MM.1S (cell line): ENCODE data around the gene ARHGAP31.
"Not testable (repeated sequence)": the region's sequence is repeated elsewhere in the genome, so short reads cannot be mapped to it uniquely, and the experiment has no call there.

Source experiments
- DNase-seq: peaks from one replicate; pipeline ENCODE4 v3.0.0-alpha.2; 2015
- H2AFZ ChIP-seq: fragments of 300-600 bp; sonication (generic); 2 replicates; pipeline ENCODE4 v1.6.0; 2016; ENCODE audit warnings: antibody characterized with exemption, low read length
- H3F3A ChIP-seq: fragments of 300-600 bp; sonication (generic); 2 replicates; pipeline ENCODE4 v1.6.1; 2016; ENCODE audit warnings: mild to moderate bottlenecking, antibody characterized with exemption, low read length, moderate library complexity, mixed read lengths; ENCODE audit not compliant: insufficient read depth
- H3K27ac ChIP-seq: fragments of 300-600 bp; sonication (generic); 2 replicates; pipeline ENCODE4 v1.5.1; 2016; ENCODE audit warnings: mild to moderate bottlenecking, low read length
- H3K27me3 ChIP-seq: fragments of 300-600 bp; sonication (generic); replicated peaks from 2 replicates; pipeline ENCODE4 v1.6.0; 2016; ENCODE audit warnings: low read length; ENCODE audit not compliant: insufficient read depth
- H3K36me3 ChIP-seq: fragments of 300-600 bp; sonication (generic); replicated peaks from 2 replicates; pipeline ENCODE4 v1.6.1; 2016; ENCODE audit warnings: mild to moderate bottlenecking, low read length, mixed read lengths; ENCODE audit not compliant: insufficient read depth
- H3K4me1 ChIP-seq: fragments of 300-600 bp; sonication (generic); 2 replicates; pipeline ENCODE4 v1.6.1; 2016; ENCODE audit warnings: low read length, mixed read lengths
- H3K4me2 ChIP-seq: fragments of 300-600 bp; sonication (generic); 2 replicates; pipeline ENCODE4 v1.6.0; 2016; ENCODE audit warnings: low read depth, low read length
- H3K4me3 ChIP-seq: fragments of 300-600 bp; sonication (generic); 2 replicates; pipeline ENCODE4 v1.5.1; 2016; ENCODE audit warnings: low read length, mixed read lengths
- H3K79me2 ChIP-seq: fragments of 300-600 bp; sonication (generic); 2 replicates; pipeline ENCODE4 v1.6.1; 2016; ENCODE audit warnings: mixed run types, low read length, mixed read lengths
- H3K9ac ChIP-seq: fragments of 300-600 bp; sonication (generic); 2 replicates; pipeline ENCODE4 v1.6.1; 2016; ENCODE audit warnings: low read length, mixed read lengths
- H3K9me2 ChIP-seq: fragments of 300-600 bp; sonication (generic); replicated peaks from 2 replicates; pipeline ENCODE4 v1.6.1; 2016; ENCODE audit warnings: mild to moderate bottlenecking, low read length, mixed read lengths; ENCODE audit not compliant: insufficient read depth
- H3K9me3 ChIP-seq: fragments of 300-600 bp; sonication (generic); replicated peaks from 2 replicates; pipeline ENCODE4 v1.6.1; 2016; ENCODE audit warnings: mild to moderate bottlenecking, low read length, mixed read lengths; ENCODE audit not compliant: insufficient read depth
- H4K20me1 ChIP-seq: fragments of 300-600 bp; sonication (generic); 2 replicates; pipeline ENCODE4 v1.6.1; 2016; ENCODE audit warnings: mild to moderate bottlenecking, low read length, moderate library complexity, mixed read lengths; ENCODE audit not compliant: insufficient read depth
- CTCF ChIP-seq: fragments of 300-600 bp; sonication (generic); IDR thresholded peaks from 2 replicates; pipeline ENCODE4 v1.5.1; 2016; ENCODE audit warnings: antibody characterized with exemption, low read length, mixed read lengths
- EZH2 ChIP-seq: fragments of 300-600 bp; sonication (generic); optimal IDR thresholded peaks from 2 replicates; pipeline ENCODE3; 2017; ENCODE audit warnings: low read depth, mild to moderate bottlenecking, antibody characterized with exemption, low read length, mixed read lengths
- EZH2phosphoT487 ChIP-seq: fragments of 300-600 bp; sonication (generic); IDR thresholded peaks from 2 replicates; pipeline ENCODE4 v1.6.1; 2018; ENCODE audit warnings: antibody characterized with exemption, low read length

The ARHGAP31 gene

GRCh38 chr3:119259821-119260220, 34.4 kb upstream of the ARHGAP31 start:
- H3K27ac ChIP-seq: no peak overlapping the region
- H3K9me3 ChIP-seq: no peaks in the 10 kb centered on the region
- H3K79me2 ChIP-seq: no peaks in the 10 kb centered on the region
- H3K9me2 ChIP-seq: no peaks in the 10 kb centered on the region
- no peak overlapping the region for H2AFZ ChIP-seq
- peaks cover 9% of the 10 kb centered on the region; the same call in 1 of the 2 replicates for H3K4me1 ChIP-seq
- no peak for TF ChIP-seq EZH2phosphoT487
- H3K27me3 ChIP-seq: no peaks in the 10 kb centered on the region
- H3K9ac ChIP-seq: no peak overlapping the region
- H3K4me2 ChIP-seq: no peak overlapping the region
- H3K4me3 ChIP-seq: no peak overlapping the region
- H3K36me3 ChIP-seq: no peaks in the 10 kb centered on the region
- DNase-seq: no peak
- no peaks in the 10 kb centered on the region for H3F3A ChIP-seq
- no peaks in the 10 kb centered on the region for H4K20me1 ChIP-seq

- no peak for TF ChIP-seq CTCF
- TF ChIP-seq EZH2phosphoT487: no peak
- TF ChIP-seq EZH2: no peak
- H3K9me2 ChIP-seq: no peaks in the 10 kb centered on the region
- no peak overlapping the region for H3K4me3 ChIP-seq
- H3K9ac ChIP-seq: no peak overlapping the region
- no peaks in the 10 kb centered on the region for H3K9me3 ChIP-seq
- H3K36me3 ChIP-seq: no peaks in the 10 kb centered on the region
- DNase-seq: no peak
- no peak overlapping the region for H3K27ac ChIP-seq
- no peaks in the 10 kb centered on the region for H3K27me3 ChIP-seq
- H4K20me1 ChIP-seq: no peaks in the 10 kb centered on the region
- peaks cover 9% of the 10 kb centered on the region; the same call in 1 of the 2 replicates for H3K4me1 ChIP-seq
- no peak overlapping the region for H2AFZ ChIP-seq
- no peak overlapping the region for H3K4me2 ChIP-seq
- H3F3A ChIP-seq: no peaks in the 10 kb centered on the region
- H3K79me2 ChIP-seq: no peaks in the 10 kb centered on the region
Measured at GRCh38 chr3:119261055-119261454, 33.1 kb upstream of the ARHGAP31 start.

GRCh38 chr3:119270212-119270611, 24.0 kb upstream of the ARHGAP31 start:
- not testable (repeated sequence) for H3K4me2 ChIP-seq, H2AFZ ChIP-seq, H3K4me3 ChIP-seq, H3K79me2 ChIP-seq, H3K36me3 ChIP-seq, H3K9ac ChIP-seq, H3K4me1 ChIP-seq, H4K20me1 ChIP-seq, H3F3A ChIP-seq, H3K27me3 ChIP-seq, H3K9me2 ChIP-seq, H3K9me3 ChIP-seq, DNase-seq, H3K27ac ChIP-seq

- Histone ChIP-seq H3K9me2 (no peaks in the 10 kb centered on the region), H3K4me2 (no peak overlapping the region), H2AFZ (no peak overlapping the region), H3K79me2 (no peaks in the 10 kb centered on the region), H3K4me3 (no peak overlapping the region), H3K9me3 (no peaks in the 10 kb centered on the region), H3K9ac (no peak overlapping the region), H3F3A (no peaks in the 10 kb centered on the region), H3K4me1 (no peaks in the 10 kb centered on the region), H3K27ac (no peak overlapping the region), H4K20me1 (no peaks in the 10 kb centered on the region), H3K36me3 (no peaks in the 10 kb centered on the region), H3K27me3 (no peaks in the 10 kb centered on the region)
- TF ChIP-seq EZH2phosphoT487: no peak
- TF ChIP-seq EZH2: no peak
- TF ChIP-seq CTCF: no peak
- DNase-seq: no peak
Measured at GRCh38 chr3:119276680-119277079, 17.5 kb upstream of the ARHGAP31 start.
